ENCODE results near the gene BRINP2. TPM values are rescaled to one million over a fixed set of nuclear protein-coding genes. Genes with fewer than 3 reads are reported as not detected.

Gene BRINP2, protein sequence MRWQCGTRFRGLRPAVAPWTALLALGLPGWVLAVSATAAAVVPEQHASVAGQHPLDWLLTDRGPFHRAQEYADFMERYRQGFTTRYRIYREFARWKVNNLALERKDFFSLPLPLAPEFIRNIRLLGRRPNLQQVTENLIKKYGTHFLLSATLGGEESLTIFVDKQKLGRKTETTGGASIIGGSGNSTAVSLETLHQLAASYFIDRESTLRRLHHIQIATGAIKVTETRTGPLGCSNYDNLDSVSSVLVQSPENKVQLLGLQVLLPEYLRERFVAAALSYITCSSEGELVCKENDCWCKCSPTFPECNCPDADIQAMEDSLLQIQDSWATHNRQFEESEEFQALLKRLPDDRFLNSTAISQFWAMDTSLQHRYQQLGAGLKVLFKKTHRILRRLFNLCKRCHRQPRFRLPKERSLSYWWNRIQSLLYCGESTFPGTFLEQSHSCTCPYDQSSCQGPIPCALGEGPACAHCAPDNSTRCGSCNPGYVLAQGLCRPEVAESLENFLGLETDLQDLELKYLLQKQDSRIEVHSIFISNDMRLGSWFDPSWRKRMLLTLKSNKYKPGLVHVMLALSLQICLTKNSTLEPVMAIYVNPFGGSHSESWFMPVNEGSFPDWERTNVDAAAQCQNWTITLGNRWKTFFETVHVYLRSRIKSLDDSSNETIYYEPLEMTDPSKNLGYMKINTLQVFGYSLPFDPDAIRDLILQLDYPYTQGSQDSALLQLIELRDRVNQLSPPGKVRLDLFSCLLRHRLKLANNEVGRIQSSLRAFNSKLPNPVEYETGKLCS
- not detected for total RNA-seq

DNA sequence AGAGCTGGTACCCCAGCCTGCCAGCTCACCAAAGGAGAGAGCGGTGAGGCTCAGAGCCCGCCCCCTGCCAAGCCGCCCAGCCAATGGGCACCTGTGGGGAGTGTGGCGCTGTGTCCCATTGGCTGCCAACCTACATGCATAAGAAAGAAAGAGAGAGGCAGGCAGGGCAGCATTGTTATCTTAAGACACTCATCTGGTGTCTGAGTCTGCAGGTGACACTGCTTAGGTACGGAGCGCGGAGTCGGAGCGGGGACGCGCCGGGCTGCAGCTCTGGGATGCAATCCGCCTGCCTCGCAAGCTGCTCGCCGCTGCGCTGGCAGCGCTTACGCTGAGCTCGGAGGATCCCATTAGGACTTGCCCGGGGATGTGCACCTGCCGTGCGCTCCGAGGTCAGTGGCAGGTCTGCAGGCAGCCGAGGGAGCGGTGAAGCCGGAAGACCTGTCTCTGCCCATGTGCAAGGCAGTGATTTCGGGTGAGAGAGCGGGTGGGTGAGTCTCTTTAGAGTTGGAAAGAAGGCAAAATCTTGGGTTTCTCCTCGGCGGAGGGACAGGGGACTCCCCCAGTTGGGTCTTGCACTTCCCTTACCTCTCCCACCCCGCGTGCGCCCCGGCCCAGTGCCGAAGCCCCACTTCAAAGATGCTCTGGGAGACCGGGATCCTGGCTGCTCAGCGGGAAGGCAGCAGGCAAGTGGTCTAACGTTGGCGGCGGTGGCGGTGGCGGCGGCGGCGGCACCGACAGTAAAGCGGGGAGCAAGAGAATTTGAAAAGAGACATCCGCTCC lies at the start of gene BRINP2:
Gene BRINP2 (plus strand): TSS at position 203 of the 780 bp plus-strand sequence. CDS start 58,919 bp downstream, outside the sequence.
- Mint-ChIP-seq H3K9me3 (ENCODE audit: low read depth) (no peaks in the 10 kb centered on the region), H3K27me3 (peaks cover under 1% of the 10 kb centered on the region), H3K4me3 (no peak within 1 kb of the TSS), H3K27ac (no peak within 1 kb of the TSS), H3K4me1 (no peaks in the 10 kb centered on the region), H3K36me3 (no peaks in the 10 kb centered on the region)
- ATAC-seq (no peak), DNase-seq (no peak)
- CTCF ChIA-PET = interaction anchor here (1.3 kb wide), 1 partner anchor 11 kb away, joined by 3 read pairs; no protein-coding TSS in a partner anchor

DNA sequence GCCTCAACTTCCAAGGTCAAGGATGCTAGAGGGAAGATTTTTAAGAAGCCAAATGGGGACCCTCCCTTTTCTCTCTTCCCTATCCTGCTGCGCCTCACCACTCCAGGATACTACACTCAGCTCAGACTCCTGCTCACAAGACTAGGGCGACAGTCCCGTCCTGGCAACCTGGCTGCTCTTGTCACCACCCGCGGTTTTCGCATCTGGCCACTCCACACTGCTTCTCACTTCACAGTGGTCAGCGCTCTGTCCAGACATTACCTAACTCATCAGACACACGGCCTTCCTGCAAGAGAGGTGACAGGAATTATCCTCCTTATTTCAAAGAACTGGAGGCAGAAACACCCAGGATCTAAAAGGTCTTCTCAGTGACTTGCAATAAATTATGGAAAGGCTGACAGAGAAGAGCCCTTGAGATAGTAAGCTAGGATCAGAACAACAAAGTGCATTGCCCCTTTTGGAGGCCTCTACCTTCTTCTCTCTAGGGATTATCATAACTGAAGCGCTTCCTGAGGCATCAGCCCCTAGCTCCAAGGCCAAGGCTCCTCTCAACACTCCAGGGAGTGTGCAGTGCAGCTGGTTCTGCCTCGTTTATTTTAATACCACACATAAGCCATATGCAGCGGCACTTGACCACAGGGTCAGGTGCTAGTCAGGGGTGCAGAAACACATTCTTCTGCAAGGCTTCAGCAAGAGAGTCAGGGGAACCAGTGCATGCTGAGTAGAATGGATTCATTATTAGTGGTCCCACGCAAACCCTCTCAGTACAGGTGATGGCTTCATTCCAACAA lies 48.1 kb upstream of the BRINP2 start:
- DNase-seq (no peak), ATAC-seq (no peak)
- no peak overlapping the region for H3K27ac Mint-ChIP-seq
- no peak overlapping the region for H3K4me3 Mint-ChIP-seq
- no peaks in the 10 kb centered on the region for H3K36me3 Mint-ChIP-seq
- H3K4me1 Mint-ChIP-seq = no peaks in the 10 kb centered on the region
- no peaks in the 10 kb centered on the region for H3K9me3 Mint-ChIP-seq (ENCODE audit: low read depth)
- no peaks in the 10 kb centered on the region for H3K27me3 Mint-ChIP-seq
- CTCF ChIA-PET = no interaction called here

DNA sequence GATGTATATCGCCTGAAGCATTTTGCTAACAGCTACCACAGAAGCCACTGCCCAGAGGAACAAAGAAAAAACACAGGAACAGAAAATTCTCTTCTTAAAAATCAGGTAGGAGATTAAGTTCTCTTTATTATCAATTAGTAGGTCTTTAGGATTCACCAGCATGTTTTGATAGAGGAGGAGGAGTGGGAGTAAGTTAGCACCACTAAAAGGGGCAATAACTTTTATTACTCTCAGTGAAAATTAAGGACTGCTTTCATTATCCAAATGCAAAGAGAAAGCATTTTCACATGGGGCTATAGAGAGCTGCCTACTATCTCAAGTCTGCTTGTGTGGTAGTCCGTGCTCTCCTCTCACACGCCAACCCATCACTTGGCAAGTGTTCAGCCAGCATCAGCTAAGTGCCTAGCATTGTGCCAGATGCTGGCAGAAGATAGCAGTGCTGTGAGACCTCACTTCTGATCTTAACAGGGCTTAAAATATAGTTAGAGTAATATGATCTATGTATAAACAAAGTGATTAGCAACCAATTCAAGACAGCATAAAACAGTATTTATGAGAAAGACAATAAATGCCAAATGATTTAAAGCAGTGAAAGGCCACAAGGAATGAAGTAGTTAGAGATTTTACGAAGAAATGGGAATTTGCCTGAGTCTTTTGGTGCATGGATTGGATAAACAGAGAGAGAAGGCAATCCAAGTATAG lies 46.0 kb upstream of the BRINP2 start:
- no peaks in the 10 kb centered on the region for H3K4me1 Mint-ChIP-seq
- no peaks in the 10 kb centered on the region for H3K36me3 Mint-ChIP-seq
- no peak for ATAC-seq
- no peak overlapping the region for H3K27ac Mint-ChIP-seq
- CTCF ChIA-PET = no interaction called here
- peaks cover 1% of the 10 kb centered on the region for H3K9me3 Mint-ChIP-seq (ENCODE audit: low read depth)
- H3K27me3 Mint-ChIP-seq = no peaks in the 10 kb centered on the region
- DNase-seq = no peak
- H3K4me3 Mint-ChIP-seq = no peak overlapping the region

DNA sequence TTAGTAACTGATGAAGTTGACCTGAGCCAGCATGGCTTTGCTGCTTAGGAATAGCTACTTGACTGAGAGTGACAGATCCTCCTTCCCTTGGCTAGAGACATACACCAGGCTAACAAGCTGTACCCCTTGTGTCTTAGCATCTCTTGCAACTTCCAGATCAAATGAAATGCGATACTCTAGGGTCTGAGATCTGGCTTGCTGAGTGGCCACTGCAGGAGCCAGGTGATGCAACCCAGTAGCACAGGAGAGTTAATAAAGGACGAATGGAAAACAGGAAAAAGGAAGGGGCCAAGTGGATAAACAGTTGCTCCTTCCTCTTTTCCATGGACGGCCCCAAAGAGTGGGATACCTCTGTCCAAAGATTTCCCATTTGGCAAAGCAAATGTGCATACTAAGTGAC lies 44.5 kb upstream of the BRINP2 start:
- ATAC-seq (no peak), DNase-seq (no peak)
- H3K27ac Mint-ChIP-seq = no peak overlapping the region
- H3K36me3 Mint-ChIP-seq = no peaks in the 10 kb centered on the region
- H3K27me3 Mint-ChIP-seq = no peaks in the 10 kb centered on the region
- CTCF ChIA-PET = no interaction called here
- peaks cover 1% of the 10 kb centered on the region for H3K9me3 Mint-ChIP-seq (ENCODE audit: low read depth)
- H3K4me3 Mint-ChIP-seq = no peak overlapping the region
- H3K4me1 Mint-ChIP-seq = no peaks in the 10 kb centered on the region

DNA sequence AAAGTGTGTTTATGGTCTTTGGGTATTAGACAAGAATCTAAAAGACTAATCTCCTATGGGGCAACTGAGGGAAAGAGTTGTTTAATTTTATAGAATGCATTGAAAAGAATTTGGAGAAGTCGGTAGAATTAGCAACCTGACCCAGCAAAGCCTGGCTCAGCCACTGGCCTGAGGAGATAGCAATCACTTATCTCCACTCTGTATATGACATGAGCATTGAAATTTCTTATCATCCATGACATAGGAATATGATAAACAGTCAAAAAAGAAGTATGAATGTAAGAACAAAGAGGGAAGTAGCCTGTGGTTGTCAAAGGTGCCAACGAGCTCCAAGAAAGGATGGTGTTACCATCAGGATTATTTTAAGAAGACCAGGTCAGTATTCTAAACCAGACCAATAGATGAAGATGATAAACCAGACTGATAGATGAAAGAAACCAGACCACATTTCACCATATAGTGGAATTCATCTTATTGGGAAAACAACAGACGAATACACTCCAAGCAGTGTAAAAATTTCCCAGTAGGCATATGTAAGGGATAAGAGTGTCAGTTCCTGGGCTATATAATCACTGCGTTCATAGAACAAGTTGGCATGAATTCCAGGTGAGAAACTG lies 42.0 kb upstream of the BRINP2 start:
- Mint-ChIP-seq H3K27me3 (no peaks in the 10 kb centered on the region), H3K36me3 (no peaks in the 10 kb centered on the region), H3K27ac (no peak overlapping the region), H3K4me3 (no peak overlapping the region), H3K4me1 (no peaks in the 10 kb centered on the region), H3K9me3 (ENCODE audit: low read depth) (peaks cover 1% of the 10 kb centered on the region)
- ATAC-seq = no peak
- CTCF ChIA-PET = no interaction called here
- no peak for DNase-seq

DNA sequence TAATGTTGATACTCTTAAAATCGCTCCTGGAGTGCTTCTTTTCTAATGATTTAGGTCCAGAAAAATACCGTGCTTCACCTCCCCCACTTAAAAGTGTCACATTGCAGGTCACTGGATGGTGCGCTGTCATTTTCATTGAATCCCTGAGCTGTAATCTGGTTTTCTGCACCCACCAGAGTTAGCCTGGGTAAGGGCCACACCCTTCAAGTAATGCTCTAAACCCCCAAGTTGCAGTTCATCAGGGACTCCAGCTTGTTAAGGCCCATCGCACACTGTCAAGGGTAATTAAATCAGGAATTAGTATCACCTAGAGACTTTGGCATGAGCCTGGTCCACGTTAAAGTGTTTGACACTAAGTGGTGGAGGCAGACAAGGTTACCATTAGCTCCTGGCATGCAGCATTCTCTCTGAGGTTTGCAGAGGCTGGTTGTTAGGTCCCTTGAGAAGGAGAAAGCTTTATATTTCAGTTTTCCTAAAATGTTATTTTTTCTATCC lies 40.3 kb upstream of the BRINP2 start:
- DNase-seq = no peak
- Mint-ChIP-seq H3K36me3 (no peaks in the 10 kb centered on the region), H3K4me1 (no peaks in the 10 kb centered on the region), H3K27ac (no peak overlapping the region), H3K4me3 (no peak overlapping the region), H3K9me3 (ENCODE audit: low read depth) (peaks cover 1% of the 10 kb centered on the region), H3K27me3 (no peaks in the 10 kb centered on the region)
- ATAC-seq = no peak
- CTCF ChIA-PET = no interaction called here

DNA sequence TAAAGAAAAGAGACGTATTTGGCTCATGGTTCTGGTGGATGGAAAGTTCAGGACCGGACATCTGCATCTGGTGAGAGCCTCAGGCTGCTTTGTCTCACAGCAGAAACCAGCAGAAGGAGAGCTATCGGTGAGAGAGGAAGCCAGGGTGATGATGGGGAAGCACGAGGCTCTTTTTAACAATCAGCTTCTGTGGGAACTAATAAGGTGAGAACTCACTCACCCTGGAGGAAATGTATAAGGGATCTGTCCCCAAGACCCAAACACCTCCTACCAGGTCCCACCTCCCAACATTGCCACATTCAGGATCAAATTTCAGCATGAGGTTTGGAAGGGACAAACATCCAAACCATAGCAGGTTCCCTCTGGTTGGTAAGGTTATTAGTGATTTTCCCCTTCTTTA lies 39.0 kb upstream of the BRINP2 start:
- H3K4me1 Mint-ChIP-seq = no peaks in the 10 kb centered on the region
- ATAC-seq = no peak
- CTCF ChIA-PET = no interaction called here
- DNase-seq = no peak
- no peaks in the 10 kb centered on the region for H3K27me3 Mint-ChIP-seq
- no peak overlapping the region for H3K27ac Mint-ChIP-seq
- H3K36me3 Mint-ChIP-seq = no peaks in the 10 kb centered on the region
- H3K4me3 Mint-ChIP-seq = no peak overlapping the region
- H3K9me3 Mint-ChIP-seq (ENCODE audit: low read depth) = peaks cover 1% of the 10 kb centered on the region

DNA sequence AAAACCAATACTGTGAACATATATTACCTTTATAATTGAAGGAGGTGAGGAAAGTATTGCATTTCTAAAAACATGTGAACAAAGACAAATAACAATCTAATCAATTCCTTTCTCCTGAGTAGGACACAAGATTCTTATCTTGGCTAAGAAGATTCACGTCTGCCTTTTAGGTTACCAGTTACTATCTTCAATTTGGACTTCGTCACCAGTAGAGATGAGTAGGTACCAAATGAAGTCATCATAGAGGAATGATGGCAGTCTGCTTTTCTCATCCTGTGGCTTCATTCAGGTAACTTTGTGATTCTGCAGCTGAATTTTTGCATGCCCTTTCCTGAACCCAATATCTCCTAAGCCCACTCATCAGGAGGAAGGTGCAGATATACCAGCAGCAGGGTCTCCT lies 38.6 kb upstream of the BRINP2 start:
- H3K27ac Mint-ChIP-seq = no peak overlapping the region
- CTCF ChIA-PET = no interaction called here

DNA sequence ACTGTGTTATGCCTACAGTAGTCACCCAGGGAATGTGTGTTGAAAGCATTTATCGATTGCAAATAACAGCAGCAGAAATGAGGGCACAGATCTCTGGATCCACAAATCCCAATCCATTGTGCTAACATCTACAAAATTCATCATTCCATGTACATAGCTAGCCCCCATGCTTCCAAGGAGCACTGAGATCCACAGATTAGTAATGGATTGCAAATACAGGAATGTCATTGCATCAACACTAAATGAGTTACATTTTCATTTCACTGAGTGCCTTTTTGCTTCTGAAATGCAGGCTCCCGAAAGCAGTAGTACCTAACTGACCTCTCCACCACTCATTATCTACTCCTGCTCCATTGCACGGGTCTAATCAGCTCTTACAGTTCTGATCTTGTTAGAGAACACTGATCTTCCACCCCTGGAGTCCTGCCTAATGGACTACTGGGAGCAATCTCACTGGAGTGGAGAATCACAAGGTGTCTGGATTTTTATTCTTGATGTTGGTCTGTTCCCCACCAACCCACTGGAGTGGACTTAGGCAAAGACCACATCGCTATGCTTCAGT lies 36.7 kb upstream of the BRINP2 start:
- H3K4me3 Mint-ChIP-seq = no peak overlapping the region
- no peak overlapping the region for H3K27ac Mint-ChIP-seq
- ATAC-seq (no peak), DNase-seq (no peak)
- no peaks in the 10 kb centered on the region for H3K4me1 Mint-ChIP-seq
- H3K36me3 Mint-ChIP-seq = no peaks in the 10 kb centered on the region
- no peaks in the 10 kb centered on the region for H3K27me3 Mint-ChIP-seq
- CTCF ChIA-PET = no interaction called here
- H3K9me3 Mint-ChIP-seq (ENCODE audit: low read depth) = no peaks in the 10 kb centered on the region

More for the DNA sequence above, 38.6 kb upstream of the BRINP2 start:
- no peak for ATAC-seq
- Mint-ChIP-seq H3K4me1 (no peaks in the 10 kb centered on the region), H3K36me3 (no peaks in the 10 kb centered on the region), H3K4me3 (no peak overlapping the region), H3K9me3 (ENCODE audit: low read depth) (peaks cover 1% of the 10 kb centered on the region), H3K27me3 (no peaks in the 10 kb centered on the region)
- DNase-seq = no peak

DNA sequence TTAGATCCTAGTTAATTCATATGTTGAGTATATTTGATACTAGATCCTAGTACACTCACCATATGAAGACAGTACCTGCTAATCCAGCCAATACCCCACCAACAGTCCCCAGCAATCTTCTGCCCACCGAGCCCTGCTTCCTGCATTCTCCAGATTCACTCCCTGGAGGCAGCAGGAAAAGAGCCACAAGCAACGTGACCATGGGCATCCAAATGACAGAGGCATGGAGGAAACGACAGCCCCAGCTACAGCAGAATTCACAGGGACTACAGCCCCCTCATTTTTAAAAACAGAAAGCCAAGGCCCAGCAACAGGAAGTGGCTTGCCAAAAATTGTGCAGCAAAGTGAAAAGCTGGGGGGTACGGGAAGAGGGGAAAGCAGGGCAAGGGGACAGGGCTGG lies 35.5 kb upstream of the BRINP2 start:
- CTCF ChIA-PET = no interaction called here
- H3K27ac Mint-ChIP-seq = no peak overlapping the region

DNA sequence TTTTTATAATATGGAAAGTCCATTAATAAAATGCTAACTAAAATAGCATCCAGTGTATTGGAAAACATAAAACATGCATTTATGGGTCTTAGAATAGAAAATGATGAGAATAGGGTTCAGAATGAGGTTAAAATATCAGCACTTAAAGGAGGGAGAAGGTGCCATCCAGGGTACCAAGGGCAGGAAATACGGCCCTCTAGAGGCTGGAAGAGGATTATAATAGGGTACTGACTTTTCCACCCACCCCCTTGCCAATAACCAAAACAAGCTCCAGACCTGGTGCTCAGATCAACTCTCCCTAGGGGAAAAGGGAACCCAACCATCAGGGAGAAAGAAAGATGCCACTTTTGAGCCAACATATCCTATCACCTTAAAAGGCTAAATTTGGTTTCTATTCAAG lies 32.9 kb upstream of the BRINP2 start:
- ATAC-seq (no peak), DNase-seq (no peak)
- no peaks in the 10 kb centered on the region for H3K4me1 Mint-ChIP-seq
- no peak overlapping the region for H3K4me3 Mint-ChIP-seq
- H3K27ac Mint-ChIP-seq = no peak overlapping the region
- no peaks in the 10 kb centered on the region for H3K9me3 Mint-ChIP-seq (ENCODE audit: low read depth)
- H3K27me3 Mint-ChIP-seq = no peaks in the 10 kb centered on the region
- no peaks in the 10 kb centered on the region for H3K36me3 Mint-ChIP-seq
- CTCF ChIA-PET = no interaction called here

More for the DNA sequence above, 35.5 kb upstream of the BRINP2 start:
- Mint-ChIP-seq H3K9me3 (ENCODE audit: low read depth) (no peaks in the 10 kb centered on the region), H3K4me3 (no peak overlapping the region), H3K27me3 (no peaks in the 10 kb centered on the region), H3K36me3 (no peaks in the 10 kb centered on the region), H3K4me1 (no peaks in the 10 kb centered on the region)
- DNase-seq (no peak), ATAC-seq (no peak)

DNA sequence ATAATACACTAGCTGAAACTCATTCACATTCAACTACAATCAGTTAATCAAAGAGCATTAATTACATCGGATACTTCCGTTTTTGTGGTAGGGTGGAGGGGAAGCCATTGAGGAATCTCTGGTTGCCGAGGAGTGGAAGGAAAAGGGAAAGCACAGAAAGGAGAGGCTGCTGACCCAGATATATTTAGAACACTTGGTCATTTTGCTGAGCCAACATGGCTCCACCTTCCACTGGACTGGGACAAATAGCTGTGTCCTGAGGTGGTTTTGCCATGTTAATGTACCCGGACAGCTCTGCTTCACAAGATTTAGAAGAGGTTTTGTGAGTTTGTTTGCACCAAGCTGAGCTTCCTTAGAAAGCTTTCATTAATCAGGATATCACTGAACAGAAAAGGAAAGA lies 32.4 kb upstream of the BRINP2 start:
- H3K27me3 Mint-ChIP-seq = no peaks in the 10 kb centered on the region
- ATAC-seq (no peak), DNase-seq (no peak)
- no peak overlapping the region for H3K4me3 Mint-ChIP-seq
- H3K36me3 Mint-ChIP-seq = no peaks in the 10 kb centered on the region
- H3K27ac Mint-ChIP-seq = no peak overlapping the region
- H3K9me3 Mint-ChIP-seq (ENCODE audit: low read depth) = no peaks in the 10 kb centered on the region
- H3K4me1 Mint-ChIP-seq = no peaks in the 10 kb centered on the region
- CTCF ChIA-PET = no interaction called here
